Measurements from ENCODE around the gene BCAS1.

DNA sequence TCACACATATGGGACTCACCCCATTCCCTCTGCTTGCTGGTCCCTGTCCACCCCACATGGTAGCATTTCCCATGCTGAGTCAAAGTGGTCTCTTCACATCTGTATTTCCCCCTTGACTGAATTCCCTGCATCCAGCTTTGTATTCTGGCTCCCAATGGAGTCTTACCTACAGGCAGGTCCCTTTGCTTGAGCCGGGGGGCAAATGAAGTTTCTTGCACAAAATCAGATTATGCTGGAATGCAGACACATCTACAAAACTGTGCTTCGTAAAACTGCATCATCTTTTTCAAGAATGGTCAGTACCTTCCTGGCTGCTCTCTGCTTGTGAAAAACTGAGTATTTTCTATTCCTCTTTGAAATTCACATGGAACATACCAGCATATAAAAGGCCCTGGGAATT lies 32.1 kb upstream of the BCAS1 start:
- TF ChIP-seq, protein P1, sequence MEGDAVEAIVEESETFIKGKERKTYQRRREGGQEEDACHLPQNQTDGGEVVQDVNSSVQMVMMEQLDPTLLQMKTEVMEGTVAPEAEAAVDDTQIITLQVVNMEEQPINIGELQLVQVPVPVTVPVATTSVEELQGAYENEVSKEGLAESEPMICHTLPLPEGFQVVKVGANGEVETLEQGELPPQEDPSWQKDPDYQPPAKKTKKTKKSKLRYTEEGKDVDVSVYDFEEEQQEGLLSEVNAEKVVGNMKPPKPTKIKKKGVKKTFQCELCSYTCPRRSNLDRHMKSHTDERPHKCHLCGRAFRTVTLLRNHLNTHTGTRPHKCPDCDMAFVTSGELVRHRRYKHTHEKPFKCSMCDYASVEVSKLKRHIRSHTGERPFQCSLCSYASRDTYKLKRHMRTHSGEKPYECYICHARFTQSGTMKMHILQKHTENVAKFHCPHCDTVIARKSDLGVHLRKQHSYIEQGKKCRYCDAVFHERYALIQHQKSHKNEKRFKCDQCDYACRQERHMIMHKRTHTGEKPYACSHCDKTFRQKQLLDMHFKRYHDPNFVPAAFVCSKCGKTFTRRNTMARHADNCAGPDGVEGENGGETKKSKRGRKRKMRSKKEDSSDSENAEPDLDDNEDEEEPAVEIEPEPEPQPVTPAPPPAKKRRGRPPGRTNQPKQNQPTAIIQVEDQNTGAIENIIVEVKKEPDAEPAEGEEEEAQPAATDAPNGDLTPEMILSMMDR (IDR thresholded peaks at IDR 0.05), result no peak
- no peak for TF ChIP-seq POLR2A (IDR thresholded peaks at IDR 0.05)

Data from body of pancreas (tissue), 4 donors.